Stimulated activated CD4-positive, alpha-beta T cell treated with anti-CD3 and anti-CD28 coated beads, Interleukin-4, amount 100 ng/mL, for 1 hour (primary cell): ENCODE results near the gene CREG2.

Source experiments
- DNase-seq: peaks from one replicate; pipeline ENCODE4 v3.0.0-alpha.2; 2020

The CREG2 gene

DNA sequence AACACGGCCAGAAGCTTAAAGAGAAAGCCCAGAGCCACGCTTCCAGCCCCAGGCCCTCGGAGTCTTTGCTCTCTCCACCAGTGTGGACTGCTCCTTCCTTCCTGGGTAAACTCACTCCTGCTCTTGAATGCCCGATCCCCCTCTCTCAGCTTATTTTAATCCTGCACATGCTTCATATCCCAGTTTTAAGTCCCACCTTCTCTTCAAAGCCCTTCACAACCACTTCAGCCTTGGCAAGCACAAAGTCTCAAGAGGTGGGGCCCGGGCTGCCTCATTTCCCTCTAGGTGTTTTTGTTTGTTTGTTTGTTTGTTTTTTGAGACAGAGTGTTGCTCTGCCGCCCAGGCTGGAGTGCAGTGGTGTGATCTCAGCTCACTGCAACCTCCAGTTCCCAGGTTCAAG lies 21.6 kb upstream of the CREG2 start:
- DNase-seq, result no peak

DNA sequence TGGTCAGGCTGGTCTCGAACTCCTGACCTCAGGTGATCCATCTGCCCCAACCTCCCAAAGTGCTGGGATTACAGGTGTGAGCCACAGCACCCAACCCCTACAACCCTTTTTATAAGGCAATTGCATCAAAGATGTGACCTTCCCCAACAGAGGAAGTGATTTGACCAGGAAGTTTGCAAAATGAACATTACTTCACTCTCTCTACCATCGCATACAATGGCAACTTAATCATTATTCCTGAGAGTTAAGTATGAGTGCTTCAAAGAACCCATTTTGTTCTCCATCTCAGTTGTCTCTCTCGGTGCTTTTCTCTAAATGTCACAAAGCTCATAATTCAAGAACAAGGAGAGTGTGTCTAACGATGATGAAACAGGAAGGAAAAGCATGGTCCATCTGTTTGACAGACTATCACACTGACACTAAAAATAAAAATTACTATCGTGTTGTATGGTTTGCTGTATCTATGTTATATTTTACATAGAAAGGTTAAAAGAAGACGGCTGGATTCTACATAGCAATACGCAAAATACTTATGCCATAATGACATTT lies 18.1 kb upstream of the CREG2 start:
- DNase-seq, result no peak

DNA sequence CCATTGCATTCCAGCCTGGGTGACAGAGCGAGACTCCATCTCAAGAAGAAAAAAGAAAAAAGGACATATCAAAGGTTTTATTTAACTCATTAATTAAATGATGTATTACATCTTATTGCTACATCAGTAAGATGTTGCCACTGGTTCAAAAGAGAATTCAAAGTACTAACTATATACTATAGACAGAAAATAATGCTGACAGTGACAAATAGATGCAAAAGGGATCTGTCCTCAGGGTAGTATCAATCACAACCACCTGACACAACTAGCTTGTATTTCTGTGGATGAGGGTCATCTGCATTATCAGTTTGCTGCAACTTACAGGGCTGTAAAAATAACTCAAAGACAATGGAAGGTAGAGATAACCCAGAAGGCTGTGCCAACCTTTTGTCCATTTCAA lies 16.4 kb upstream of the CREG2 start:
- no peak for DNase-seq

DNA sequence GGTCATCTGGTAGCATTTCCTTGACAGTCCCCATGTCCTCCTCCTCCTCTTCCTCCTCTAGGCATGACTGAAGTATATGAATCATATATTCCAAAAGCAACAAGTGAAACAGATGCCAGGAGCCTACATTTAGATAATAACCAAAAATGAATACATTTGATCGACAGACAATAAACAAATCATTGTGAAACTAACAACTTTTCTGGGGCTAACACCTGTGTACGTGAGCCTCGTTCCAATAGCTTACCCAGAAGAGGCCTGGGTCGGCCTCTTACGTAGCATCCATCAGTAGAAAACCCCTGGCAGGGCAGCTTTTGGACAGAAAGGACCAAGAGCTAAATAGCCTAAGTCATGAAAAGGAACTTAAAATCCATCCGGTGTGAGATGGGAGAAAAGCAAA lies 15.3 kb upstream of the CREG2 start:
- DNase-seq, result no peak

DNA sequence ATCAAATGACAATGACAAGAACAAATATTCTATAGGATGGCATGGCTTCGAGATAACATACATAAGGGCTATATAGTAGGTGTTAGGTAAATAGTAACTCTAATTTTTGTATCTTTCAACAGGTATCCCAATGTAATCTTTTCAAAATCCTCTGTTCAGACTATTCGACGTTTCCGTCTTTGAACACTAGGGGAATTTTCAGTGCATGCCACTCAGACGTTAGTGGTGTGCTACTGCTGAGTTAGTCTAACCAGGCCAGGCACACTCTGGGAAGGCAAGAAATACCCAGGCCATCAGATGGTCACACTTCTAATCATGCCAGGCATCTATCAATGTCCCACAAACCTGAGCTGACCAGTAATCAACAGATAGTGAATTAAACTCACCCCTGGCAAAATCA lies 14.6 kb upstream of the CREG2 start:
- no peak for DNase-seq

DNA sequence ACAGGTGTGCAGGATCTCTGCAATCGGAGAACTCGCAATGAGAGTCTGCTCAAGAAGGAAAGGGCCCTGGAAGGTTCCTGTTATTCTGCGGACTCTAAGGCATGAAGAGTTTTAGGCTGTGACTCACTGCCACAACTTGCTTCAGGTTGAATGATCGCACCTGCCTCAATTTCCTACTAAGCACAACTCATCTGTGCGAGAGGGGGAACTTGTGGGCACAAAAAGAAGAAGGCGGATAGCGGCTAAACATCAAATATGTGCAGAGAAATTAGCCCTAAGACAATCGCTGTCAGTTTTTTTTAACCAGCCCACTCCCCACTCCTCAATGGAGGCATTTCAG lies 14.0 kb upstream of the CREG2 start:
- no peak for DNase-seq

DNA sequence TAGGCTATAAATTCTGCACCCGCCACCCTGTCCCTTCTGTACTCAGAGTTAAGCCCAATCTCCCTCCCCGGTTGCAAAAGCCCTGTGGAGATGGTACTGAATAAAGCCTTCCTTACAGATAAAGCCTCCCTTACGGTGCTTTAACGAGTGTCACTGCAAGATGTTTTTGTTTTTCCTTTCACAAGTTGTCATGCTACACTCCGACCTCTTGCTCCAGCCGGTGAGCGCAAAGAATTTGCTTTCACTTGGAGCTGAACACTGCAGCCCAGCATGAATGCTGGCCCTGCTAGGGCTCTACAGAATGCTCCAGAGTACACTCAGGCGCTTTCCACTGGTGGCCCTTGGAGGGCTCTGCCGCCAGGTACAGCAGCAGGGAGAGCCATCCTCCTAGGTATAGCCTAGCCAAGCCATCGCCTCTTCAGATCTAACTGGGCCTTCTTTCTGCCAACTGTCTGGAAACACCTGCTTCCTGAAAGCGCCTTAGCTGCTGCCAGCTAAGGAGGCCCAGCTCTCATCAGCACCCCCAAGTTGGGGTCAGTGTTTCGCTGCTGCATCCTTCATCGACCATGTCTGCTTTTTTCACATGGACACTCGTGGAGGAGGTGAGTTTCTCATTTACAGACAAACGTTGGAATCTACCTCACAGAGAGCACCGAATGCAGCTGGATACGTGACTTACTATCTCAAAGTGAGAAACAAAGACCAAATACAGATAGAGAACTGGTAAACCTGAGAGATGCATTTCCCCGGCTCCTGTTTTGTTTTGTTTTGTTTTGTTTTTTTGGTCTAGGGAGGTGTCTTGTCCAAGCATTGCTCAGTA lies 13.4 kb upstream of the CREG2 start:
- no peak for DNase-seq

DNA sequence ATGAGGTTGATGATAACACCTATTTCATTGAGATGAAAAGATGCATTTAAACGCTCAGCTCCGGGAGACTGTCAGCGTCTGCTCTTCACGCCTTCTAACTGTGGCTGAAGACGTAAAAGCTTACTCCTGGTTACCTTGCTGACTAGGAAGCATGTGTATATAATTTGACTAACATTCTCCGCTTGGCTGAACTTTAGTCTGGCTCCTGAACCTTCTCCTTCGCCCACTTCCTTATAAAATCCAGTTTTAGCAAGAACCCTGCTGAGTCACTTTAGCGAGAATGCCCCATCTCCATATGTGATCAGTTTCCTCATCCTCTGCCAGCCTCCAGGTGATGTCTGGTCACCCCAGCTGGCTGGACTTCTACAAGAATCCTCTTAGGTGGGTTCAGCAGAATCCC lies 12.7 kb upstream of the CREG2 start:
- DNase-seq, result no peak

DNA sequence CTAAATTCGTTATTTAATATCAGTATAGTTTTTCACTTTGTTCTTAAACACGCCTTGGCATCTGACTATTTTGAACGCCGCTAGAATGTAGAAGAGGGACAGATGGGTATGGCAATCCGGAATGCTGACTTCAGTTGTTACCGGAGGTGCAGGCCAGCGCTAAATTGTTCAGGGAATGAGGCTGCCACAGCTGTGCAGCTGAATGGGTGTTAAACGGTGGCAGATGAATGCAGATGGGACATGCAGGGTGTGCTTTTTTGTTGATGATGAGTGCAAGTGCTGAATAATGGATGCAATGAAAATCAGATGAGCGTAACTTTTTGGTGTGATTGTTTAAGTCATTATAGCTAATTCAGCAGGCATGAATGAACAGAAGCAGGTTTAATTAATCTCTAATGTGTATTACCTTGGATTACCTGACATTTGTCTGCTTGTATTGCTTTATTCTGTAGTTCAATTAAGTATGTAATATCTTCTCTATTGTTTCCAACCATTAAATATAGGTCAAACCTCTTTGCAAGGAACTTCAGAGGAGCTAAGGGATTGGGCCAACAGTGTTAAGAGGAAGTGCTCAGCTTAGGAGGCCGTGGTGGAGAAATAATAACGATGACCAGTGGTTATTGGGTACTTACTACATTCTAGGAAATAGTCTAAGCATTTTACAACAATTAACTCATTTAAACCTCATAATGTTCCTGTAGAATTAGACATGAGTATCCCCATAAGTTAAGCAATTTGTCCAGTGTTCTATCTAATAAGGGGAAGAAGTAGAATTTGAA lies 11.9 kb upstream of the CREG2 start:
- no peak for DNase-seq

DNA sequence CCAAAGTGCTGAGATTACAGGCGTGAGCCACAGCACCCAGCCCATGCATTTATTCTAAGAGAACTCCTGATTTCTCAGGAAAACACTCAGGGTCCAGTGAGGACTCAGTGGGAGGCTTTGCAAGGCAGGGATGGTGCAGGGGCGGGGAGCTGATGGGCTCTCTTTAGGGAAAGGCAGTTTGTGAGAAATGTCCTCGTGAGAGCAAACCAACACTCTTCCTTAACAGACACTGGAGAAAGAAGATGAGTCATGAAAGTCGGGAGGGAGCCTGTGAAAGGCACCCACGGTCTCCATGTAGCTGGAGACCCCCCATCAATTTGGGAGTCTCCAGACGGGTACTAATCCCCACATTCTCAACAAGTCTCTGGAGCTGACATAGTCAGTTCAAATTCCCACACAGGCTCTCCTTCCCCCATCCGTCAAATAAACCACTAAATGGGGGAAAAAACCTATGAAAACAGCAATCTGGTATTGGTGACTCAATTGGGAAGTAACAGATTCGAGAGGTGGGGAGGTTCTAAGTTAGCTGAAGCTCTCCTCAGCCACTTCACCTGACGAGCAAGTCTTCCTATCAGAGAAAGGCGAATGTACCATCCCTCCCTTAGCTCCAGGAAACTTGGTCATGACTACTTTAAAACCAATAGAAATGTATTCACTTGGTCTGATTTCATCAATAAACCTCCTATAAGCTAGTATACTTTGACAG lies 11.0 kb upstream of the CREG2 start:
- DNase-seq, result no peak

DNA sequence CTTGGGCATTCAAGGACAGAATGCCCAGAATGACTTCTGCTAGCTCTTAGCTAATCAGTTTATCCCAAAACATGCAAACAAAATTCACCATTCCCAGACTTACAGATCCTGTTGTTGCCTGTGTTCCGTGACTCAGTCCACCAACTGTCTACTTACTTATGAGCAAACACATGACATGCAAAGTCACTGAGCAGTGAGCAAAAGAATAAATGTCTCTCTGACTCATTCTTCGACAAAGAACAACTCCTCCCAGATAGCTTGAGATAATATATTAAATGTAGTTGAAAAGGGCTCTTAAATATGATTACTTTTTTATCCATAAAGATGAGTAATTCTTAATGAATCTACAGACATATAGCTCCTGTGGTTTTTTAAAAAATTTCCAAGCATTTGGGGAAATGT lies 9.0 kb upstream of the CREG2 start:
- DNase-seq, result no peak

DNA sequence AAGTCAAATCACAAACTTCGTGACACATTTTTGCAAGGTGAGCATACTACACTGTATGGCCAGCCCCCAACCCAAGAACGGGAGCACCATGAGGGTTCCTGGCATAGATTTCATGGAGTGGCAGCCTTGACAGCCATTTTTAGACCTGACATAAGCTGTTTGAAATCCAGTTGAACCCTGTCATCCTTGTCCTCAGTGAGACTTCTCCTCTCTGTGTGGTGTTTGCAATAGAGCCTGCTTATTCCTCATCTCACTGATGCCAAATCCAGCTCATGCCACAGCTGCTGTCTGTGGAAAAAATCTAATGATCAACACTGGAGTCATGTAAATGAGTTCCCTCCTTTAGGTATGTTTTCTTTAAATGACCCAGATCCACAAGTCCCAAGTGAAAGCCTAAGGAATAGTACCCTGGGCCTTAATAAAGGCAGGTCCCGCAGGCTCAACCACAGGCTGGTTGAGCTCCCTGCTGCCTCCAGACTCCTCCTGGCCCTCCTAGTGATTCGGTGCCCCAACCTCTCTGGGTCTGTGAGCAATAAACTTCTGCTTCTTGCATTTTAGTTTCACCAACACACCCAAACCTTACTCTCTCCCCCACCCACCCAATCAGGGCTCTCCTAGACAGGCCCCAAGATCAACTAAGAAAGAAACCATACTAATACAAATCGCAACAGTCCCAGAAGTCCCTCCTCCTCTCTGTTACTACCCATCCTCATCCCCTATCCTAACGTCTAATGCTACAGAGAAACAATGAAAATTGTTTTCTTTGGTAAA lies 8.4 kb upstream of the CREG2 start:
- DNase-seq, result no peak

DNA sequence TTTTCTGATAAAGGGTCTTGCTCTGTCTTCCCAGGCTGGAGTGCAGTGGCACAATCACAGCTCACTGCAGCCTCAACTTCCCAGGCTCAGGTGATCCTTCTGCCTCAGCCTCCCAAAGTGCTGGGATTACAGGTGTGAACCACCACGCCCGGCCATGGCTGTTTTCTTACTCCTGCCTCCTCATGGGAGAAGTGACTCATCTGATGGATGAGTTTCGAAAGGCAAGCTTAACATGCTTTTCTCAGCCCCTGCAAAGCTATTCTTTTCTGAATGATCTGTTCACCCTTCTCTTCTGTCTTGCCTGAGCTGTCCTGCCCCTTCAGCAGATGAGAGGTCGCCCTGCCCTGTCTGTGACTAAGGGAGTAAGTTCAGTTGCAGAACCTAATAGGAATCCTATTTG lies 929 bp upstream of the CREG2 start:
- DNase-seq, result no peak

DNA sequence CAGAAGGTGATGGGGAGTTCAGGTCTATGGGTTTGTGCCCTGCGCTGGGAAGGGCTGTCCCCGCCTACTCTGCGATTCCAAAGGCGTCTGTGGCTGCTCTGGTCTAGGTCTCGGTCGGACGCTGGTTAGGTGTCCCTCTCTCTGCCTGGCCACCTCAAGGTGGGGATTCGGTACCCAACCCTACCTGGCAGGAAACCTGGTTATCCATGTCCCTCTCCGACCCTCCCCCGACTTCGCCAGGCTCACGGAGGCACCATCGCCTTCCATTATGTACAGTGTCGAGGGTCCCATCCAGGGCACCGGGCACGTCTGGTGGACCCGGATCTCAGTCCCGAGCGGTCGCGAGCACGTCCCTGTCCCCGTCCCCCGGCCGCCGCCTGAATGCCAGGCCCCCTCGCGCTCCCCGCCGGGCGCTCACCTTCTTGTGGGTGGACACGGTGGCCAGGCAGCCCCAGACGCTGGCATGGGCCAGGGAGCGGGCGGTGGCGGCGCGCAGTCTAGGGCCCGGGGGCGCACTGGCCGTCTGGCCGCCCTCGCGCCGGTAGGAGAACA lies 628 bp downstream of the CREG2 start:
- DNase-seq, result no peak

DNA sequence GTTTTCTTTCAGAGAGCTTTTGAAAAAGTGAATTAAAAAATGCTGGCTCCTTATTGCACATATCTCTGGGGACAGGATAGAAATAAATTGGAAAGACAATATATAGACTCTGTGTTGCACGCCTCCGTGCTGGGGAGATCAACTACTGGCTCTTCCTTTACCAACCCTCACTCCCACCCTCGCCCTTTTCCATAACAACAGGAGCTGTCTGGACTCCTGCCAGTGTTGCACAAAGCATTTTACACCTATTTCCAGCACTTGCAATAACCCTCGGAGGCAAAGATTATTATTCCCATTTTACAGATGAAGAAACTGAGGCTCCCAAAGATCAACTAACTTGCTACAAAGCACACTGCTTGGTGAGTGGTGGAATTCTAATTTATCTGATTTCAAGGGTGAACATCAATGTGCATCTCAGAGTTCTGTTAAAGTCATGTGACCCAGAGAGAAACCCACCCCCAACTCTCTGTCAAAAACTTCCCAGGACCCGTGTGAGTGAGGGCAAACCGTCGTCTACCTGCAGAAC lies 4.2 kb downstream of the CREG2 start:
- no peak for DNase-seq

DNA sequence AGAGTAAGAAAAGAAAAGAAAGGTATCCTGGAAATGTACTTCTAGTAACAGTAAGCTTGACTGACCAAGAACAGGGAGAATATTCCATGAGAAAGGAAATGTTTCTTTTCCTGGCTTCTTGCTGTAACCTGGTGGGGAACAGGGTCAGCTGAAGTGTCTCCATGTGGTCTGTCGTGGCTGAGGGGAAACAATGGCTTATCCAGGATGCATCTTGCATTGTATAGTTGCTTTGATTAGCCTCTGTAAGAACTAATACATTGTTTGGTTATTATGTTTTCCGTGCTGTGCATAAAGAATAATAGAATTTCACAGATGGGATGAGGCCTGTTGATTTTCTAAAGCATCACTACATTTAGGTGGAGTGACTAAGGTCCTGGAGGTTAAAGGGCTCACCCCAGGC lies 4.9 kb downstream of the CREG2 start:
- DNase-seq, result no peak

DNA sequence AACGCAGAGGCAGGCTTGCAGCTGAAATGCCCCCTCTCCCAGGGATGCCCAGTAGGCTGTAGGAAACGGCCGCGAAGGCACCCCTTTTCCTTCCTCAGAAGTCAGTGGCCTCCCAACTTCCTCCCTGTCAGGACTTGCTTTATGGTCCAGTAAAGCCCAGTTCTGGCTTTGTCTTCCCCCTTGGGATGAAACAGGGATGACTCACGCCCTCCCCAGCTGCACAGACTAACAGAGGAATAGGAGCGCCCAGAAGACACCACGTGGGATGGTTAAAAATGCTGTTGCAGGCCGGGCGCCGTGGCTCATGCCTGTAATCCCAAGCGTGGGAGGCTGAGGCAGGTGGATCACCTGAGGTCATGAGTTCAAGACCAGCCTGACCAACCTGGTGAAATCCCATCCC lies 6.9 kb downstream of the CREG2 start:
- DNase-seq, result no peak

DNA sequence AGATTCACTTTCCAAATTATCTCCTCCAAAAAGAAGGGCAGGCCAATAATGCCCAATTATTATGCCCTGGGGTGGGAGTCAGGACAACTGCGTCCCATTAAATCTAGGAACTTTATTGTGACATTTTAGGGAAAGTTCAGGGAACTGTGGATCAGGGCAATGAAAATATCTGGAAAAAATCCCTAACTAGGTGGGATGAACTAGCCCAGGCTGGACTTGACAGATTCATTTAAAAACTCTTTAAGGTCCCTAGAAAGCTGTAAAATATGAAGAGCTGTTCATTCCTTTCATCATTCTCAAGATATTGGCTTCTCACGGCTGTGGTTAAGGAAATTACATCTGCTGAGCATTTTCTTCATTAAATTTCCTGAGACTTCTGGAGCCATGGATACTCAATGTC lies 8.2 kb downstream of the CREG2 start:
- no peak for DNase-seq

DNA sequence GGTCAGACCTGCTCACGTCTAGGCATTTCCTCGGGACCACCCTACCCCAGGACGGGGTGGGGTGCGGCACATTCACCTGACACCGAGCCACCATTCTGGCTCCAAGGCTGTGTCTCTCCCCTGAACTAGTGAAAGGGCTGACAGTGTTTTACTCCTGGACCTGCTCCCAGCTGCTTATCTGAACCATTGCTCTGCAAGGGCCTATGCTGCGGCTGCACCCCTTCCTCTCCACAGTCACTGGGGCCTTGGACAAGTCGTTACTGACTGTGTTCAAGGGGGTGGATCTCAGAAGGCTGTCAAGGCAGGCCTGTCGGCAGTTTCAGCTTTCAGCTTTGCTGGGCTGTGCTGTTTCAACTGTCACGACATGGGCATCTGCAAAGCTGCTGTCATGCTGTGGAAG lies 11.7 kb downstream of the CREG2 start:
- DNase-seq, result no peak

DNA sequence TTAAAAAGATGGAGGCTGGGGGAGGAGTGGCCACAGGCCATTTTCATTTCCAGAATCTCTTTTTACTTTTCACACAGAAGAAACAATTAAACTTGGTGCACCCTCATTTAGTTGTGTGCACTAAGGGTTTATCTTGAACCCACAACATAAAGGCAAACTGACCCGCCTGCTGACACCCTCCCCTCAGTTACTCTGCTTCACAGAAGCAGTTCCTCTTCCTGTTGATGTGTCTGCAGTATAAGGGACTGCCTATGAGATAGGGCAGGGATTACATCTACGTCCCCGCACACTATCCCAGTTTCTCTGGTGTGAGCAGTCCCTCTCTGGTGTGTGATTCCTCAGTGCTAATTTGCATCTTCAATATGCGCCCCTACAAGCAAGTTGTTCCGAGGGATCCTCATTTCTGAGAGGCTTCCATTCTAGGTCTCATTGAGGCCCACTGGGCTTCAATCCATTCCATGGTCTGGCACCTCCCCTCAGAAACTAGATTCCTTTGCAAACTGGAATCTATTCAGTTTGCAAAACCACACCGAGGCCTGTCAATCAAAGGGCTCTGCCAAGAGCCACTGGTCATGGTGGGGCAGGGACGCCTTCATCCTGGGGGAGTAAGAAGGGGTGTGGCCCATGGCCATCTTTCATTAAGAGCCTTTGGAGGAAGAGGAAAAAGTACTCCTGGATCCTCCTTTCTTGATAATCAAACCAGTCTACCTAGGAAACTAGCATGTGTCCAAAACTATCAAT lies 12.3 kb downstream of the CREG2 start:
- DNase-seq, result no peak

DNA sequence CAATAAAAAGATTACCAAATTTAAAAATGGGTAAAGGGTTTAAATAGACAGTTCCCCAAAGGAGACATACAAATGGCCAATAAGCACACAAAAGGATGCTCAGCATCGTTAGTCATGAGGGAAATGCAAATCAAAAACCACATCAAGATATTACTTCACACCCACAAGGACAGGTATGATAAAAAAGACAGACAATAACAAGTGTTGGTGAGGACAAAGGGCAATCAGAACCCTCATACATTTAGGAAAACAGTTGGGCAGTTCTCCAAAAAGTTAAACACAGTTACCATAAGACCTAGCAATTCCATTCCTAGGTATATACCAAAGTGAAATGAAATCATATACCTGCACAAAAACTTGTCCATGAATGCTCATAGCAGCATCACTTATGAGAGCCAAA lies 14.5 kb downstream of the CREG2 start:
- no peak for DNase-seq

DNA sequence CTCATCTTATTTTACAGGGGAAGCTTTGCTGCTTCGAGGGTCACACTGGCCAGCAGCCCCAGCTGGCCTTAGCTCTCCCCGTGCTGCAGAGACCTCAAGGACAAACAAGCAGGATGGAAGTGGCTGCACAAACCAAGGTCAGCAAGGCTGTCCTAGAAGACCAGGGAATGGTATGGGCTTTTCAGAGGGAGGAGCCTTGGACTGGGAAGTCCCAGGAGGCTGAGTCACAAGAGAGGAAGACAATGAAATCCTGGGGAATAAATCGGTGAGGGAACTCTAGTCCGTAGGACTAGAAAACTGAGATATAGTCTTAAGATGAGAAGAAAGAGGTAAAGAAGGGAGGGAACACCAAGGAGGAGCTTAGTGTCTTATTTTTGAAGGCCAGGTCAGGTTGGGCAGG lies 15.7 kb downstream of the CREG2 start:
- DNase-seq, result no peak
